NT2/D1 (cell line): ENCODE measurements around the gene WRNIP1.

Experiments used
- SUZ12 ChIP-seq: IDR thresholded peaks from 2 replicates; pipeline ENCODE4 v1.6.1; 2011; ENCODE audit not compliant: insufficient read length, insufficient read depth; ENCODE audit errors: extremely low read depth
- YY1 ChIP-seq: IDR thresholded peaks from 2 replicates; pipeline ENCODE4 v1.6.1; 2011; ENCODE audit not compliant: insufficient read length, insufficient read depth
- ZNF274 ChIP-seq: IDR thresholded peaks from 2 replicates; pipeline ENCODE4 v1.6.1; 2011; ENCODE audit warnings: mild to moderate bottlenecking, low read depth, low read length

- no peak for TF ChIP-seq ZNF274
- TF ChIP-seq SUZ12: no peak
- no peak for TF ChIP-seq YY1
Observed at GRCh38 chr6:2721219-2721618, 44.0 kb upstream of the WRNIP1 start.
